ENCODE results near the gene ADAP1. TPM values are rescaled to one million over a fixed set of nuclear protein-coding genes. Genes with fewer than 3 reads are reported as not detected.

Gene ADAP1
- total RNA-seq, 1 experiment from 2014 or later, result 6.2 TPM

DNA sequence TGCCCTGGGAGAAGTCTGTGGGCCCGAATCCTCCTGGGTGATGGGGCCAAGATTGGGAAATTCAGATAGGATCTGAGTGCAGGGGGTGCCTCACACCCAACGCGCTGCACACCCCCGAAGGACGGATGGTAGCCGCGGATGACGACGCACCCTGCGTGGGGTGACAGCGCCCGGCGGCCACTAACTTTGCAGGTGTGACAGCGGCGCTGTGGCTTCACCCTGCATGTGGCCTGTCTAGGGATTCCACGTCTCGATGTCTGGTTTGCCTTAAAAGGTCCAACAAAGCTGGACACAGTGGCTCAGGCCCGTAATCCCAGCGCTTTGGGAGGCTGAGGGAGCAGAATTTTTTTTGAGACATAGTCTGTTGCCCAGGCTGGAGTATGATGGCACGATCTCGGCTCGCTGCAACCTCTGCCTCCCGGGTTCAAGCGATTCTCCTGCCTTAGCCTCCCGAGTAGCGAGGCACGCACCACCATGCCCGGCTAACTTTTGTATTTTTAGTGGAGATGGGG lies 18.6 kb downstream of the ADAP1 start:
- Histone ChIP-seq H3K9ac (ENCODE audit: extremely low read depth, insufficient read length, low read length) (no peak overlapping the region), H2BK12ac (ENCODE audit: insufficient read length, low read depth, low read length) (no peak overlapping the region), H4K8ac (replicated peaks; ENCODE audit: insufficient read length, low read depth, low read length) (no peak overlapping the region), H3K23me2 (ENCODE audit: insufficient read length, low read depth, low read length, poor library complexity, severe bottlenecking) (no peaks in the 10 kb centered on the region), H2AK5ac (ENCODE audit: insufficient read length, low read length) (no peak overlapping the region), H3K27ac (ENCODE audit: insufficient read length, low read depth, low read length) (no peak overlapping the region), H3K9me3 (ENCODE audit: control insufficient read depth, low read depth, low read length) (no peaks in the 10 kb centered on the region), H3K18ac (ENCODE audit: insufficient read length, low read depth, low read length) (no peak overlapping the region), H3T11ph (ENCODE audit: low read length) (no peak overlapping the region), H3K79me1 (ENCODE audit: insufficient read depth, low read depth, low read length, poor library complexity, severe bottlenecking) (no peaks in the 10 kb centered on the region), H3K27me3 (ENCODE audit: insufficient read depth, low read length) (no peaks in the 10 kb centered on the region), H3K79me2 (ENCODE audit: insufficient read depth, low read length) (no peaks in the 10 kb centered on the region), H2BK120ac (ENCODE audit: low read depth, low read length, poor library complexity, severe bottlenecking) (no peak overlapping the region), H2BK20ac (ENCODE audit: low read depth, low read length, poor library complexity, severe bottlenecking) (no peak overlapping the region), H3K4me1 (ENCODE audit: insufficient read depth, low read length) (no peaks in the 10 kb centered on the region), H3K23ac (ENCODE audit: insufficient read length, low read depth, low read length) (no peak overlapping the region), H3K56ac (ENCODE audit: insufficient read length, low read depth, low read length) (no peak overlapping the region), H3K4me2 (ENCODE audit: insufficient read depth, insufficient read length, low read length) (no peak overlapping the region), H2BK5ac (ENCODE audit: insufficient read length, low read length) (no peak overlapping the region), H4K20me1 (ENCODE audit: control insufficient read depth, insufficient read depth, insufficient read length) (no peaks in the 10 kb centered on the region), H2AFZ (ENCODE audit: low read length) (no peak overlapping the region), H3K14ac (ENCODE audit: insufficient read depth, low read length) (no peak overlapping the region), H4K5ac (ENCODE audit: insufficient read length, low read depth, low read length) (no peak overlapping the region), H3K4ac (ENCODE audit: low read depth, low read length) (no peak overlapping the region), H2BK15ac (ENCODE audit: low read depth, low read length) (no peak overlapping the region), H4K91ac (ENCODE audit: insufficient read length, low read depth, low read length) (no peak overlapping the region)
- peaks cover under 1 to 4% of the 10 kb centered on the region in 2 experiments; a peak in 2 of 5 replicates for H3K9me3 Mint-ChIP-seq
- no peaks in the 10 kb centered on the region; a peak in 1 of 7 replicates for H3K36me3 Mint-ChIP-seq (ENCODE audit: insufficient read depth in 1 of 3, low read depth in 3 of 3)
- no peak for DNase-seq
- no peaks in the 10 kb centered on the region; the same call in 1 of the 2 replicates for H3K27me3 Mint-ChIP-seq (ENCODE audit: low read depth)
- H3K4me3 Mint-ChIP-seq, result no peak overlapping the region
- H3K4me1 Mint-ChIP-seq, result peaks cover 4 to 5% of the 10 kb centered on the region in 2 experiments; a peak in 2 of 4 replicates
- no CpG with 5 or more reads among the region's 28 CpGs for WGBS (ENCODE audit: extremely low coverage, insufficient read length, low lambda C conversion rate)
- TF ChIP-seq, protein P1, sequence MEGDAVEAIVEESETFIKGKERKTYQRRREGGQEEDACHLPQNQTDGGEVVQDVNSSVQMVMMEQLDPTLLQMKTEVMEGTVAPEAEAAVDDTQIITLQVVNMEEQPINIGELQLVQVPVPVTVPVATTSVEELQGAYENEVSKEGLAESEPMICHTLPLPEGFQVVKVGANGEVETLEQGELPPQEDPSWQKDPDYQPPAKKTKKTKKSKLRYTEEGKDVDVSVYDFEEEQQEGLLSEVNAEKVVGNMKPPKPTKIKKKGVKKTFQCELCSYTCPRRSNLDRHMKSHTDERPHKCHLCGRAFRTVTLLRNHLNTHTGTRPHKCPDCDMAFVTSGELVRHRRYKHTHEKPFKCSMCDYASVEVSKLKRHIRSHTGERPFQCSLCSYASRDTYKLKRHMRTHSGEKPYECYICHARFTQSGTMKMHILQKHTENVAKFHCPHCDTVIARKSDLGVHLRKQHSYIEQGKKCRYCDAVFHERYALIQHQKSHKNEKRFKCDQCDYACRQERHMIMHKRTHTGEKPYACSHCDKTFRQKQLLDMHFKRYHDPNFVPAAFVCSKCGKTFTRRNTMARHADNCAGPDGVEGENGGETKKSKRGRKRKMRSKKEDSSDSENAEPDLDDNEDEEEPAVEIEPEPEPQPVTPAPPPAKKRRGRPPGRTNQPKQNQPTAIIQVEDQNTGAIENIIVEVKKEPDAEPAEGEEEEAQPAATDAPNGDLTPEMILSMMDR (conservative IDR thresholded peaks at IDR 0.05), result no peak
- H3K27ac Mint-ChIP-seq, result no peak overlapping the region; a peak in 1 of 7 replicates

Measured in H9 (cell line).